Measurements from ENCODE around the gene EIF2B5. TPM values are rescaled to one million over a fixed set of nuclear protein-coding genes. Genes with fewer than 3 reads are reported as not detected.

Gene EIF2B5
- total and polyA plus RNA-seq, 9 of the 15 experiments (the other 6 are each of a cell fraction or from before 2014, with no cell fraction given) = 19.1 to 92.4 (median 74.0) TPM

GRCh38 chr3:184135149-184135910 lies at the start of gene EIF2B5 (continued):
- TF ChIP-seq PRDM10 (IDR thresholded peaks at IDR 0.05; ENCODE audit: partially characterized antibody) = peak; percentile 90
- TF ChIP-seq ZNF324 (CRISPR knock-in tag; IDR thresholded peaks at IDR 0.05) = no peak
- peak; percentile 98 for TF ChIP-seq CTCFL (IDR thresholded peaks at IDR 0.05; ENCODE audit: borderline replicate concordance, insufficient read depth, low read depth, low read length, poor library complexity, severe bottlenecking)
- peak; percentile 89; the same call in 1 of the 2 replicates for TF ChIP-seq ZHX1 (conservative IDR thresholded peaks at IDR 0.05; ENCODE audit: low read length)
- TF ChIP-seq CHAMP1 (IDR thresholded peaks at IDR 0.05) = peak; percentile 35; the same call in 1 of the 2 replicates
- TF ChIP-seq EP400 (IDR thresholded peaks at IDR 0.05) = peak; percentile 96
- no peak for TF ChIP-seq ZNF398 (CRISPR knock-in tag; IDR thresholded peaks at IDR 0.05)
- TF ChIP-seq HNRNPL (IDR thresholded peaks at IDR 0.05; ENCODE audit: low read depth, low read length) = no peak
- TF ChIP-seq ZNF12 (CRISPR knock-in tag; IDR thresholded peaks at IDR 0.05) = 0 out of 2 replicates have a peak, but pooled peaks have one; percentile 20
- TF ChIP-seq SNIP1 (IDR thresholded peaks at IDR 0.05; ENCODE audit: low read depth) = no peak
- TF ChIP-seq ZNF277 (CRISPR knock-in tag; IDR thresholded peaks at IDR 0.05; ENCODE audit: borderline replicate concordance) = no peak
